ENCODE data around the gene ZNF140.

The ZNF140 gene

DNA sequence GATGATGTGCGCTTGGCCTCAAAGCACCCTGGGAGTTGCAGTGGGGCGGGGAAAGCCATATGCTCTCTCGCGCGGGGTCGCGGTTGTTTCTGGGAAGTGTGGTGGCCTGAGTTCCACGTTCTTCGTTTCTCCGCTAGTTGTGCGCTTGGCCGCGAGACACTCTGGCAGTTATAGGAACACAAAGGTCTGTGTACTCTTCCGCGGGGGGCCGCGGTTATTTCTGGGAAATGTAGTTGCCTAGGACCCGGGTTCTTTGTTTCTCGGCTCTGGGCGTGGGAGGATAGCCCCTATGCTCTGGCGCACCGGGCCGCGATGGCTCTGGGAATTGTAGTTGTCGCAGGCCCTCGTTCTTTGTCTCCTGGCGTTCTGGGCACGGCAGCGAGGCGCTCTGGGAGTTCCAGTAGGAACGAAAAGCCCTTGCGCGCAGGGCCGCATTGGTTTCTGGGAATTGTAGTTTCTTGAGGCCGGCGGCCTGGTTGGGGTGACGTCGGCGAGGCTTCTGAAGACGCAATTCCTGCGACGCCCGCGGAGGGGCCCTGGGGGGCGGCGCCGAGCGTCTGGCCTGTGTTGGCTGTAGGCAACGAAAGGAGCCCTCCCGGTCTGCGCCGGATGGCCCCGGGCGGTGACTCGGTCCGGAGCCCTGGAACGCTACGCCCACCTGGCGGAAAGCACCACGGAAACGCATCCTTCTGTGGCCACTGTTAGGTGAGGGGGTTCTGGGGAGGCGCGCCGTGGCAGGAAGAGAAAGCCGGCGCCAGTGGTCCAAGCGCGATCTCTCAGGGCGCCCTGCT lies at the start of gene ZNF140:
ZNF140 (plus strand) TSS at position 556 of the 791 bp plus-strand sequence. CDS start 398 bp downstream, outside the sequence.
- peak within 1 kb of the TSS; percentile 90 for H3K27ac ChIP-seq
- TF ChIP-seq, protein P1, sequence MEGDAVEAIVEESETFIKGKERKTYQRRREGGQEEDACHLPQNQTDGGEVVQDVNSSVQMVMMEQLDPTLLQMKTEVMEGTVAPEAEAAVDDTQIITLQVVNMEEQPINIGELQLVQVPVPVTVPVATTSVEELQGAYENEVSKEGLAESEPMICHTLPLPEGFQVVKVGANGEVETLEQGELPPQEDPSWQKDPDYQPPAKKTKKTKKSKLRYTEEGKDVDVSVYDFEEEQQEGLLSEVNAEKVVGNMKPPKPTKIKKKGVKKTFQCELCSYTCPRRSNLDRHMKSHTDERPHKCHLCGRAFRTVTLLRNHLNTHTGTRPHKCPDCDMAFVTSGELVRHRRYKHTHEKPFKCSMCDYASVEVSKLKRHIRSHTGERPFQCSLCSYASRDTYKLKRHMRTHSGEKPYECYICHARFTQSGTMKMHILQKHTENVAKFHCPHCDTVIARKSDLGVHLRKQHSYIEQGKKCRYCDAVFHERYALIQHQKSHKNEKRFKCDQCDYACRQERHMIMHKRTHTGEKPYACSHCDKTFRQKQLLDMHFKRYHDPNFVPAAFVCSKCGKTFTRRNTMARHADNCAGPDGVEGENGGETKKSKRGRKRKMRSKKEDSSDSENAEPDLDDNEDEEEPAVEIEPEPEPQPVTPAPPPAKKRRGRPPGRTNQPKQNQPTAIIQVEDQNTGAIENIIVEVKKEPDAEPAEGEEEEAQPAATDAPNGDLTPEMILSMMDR (conservative IDR thresholded peaks at IDR 0.05), result 0 out of 2 replicates have a peak, but pooled peaks have one; percentile 23

DNA sequence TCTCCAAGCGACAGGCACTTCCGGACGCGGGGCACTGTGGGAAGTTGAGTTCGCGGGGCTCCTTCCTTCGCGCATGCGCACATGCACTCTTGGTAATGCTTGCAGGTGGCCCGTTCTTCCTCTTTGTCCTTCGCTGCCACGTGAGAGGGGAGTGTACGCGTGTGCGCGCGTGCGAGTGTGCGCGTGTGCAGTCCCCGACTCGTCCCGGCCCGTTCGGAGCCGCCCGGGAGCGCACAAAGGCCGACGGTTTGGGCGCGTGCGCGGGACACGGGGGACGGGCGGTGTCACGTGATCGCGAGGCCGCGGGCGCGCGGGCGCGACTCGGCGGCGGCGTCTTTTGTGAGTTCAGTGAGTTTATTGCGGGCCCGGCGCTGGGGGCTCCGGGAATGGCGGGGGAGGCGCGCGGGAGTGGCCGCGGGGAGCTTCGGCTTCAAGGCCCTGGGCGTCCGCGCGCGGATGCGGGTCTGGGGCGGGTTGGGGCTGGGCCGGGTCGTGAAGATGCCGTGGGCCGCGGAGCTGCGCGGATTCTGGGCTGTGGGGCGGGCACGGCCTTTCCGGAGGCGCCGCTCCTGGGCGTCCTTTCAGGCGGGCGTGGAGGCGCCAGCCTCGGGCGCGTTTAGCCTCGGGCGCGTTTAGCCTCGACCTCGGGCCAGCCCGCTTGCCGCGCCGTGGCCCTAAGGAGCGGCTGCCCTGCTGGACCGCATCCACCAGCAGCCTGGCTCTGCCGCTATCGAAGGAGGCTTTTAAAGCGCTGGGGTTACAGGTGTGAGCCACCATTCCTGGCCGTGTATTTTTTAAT lies 43.3 kb upstream of the ZNF140 start, which contains the start of gene ZNF84:
ZNF84 (plus strand) TSS at position 303 of the 799 bp plus-strand sequence. CDS start 3,959 bp downstream, outside the sequence.
- TF ChIP-seq, protein P1 (conservative IDR thresholded peaks at IDR 0.05), result no peak
- H3K27ac ChIP-seq, result peak within 1 kb of the TSS; percentile 95

DNA sequence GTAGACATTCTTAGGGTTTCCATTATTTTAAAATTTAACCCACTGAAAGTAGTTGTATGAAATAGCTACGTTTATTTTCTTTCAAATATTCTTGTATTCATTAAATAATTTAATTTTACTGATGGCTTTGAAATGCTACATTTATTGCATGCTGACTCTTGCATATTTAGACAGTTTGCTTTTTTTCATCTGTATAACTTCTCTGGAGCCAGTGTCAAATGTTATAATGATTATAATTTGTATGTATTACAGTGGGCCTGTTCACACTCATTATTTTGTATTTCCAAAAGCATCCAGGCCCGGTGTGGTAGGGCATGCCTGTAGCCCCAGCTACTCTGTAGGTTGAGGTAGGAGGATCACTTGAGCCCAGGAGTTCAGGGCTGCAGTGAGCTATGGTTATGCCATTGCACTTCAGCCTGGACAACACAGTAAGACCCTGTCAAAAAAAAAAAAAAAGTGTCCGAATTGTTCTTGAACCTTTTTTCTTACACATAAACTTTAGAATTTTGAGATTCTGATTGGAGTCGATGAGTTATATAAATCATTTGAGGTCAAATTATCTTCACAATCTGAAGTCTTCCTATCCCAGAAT lies 42.5 kb upstream of the ZNF140 start:
- TF ChIP-seq, protein P1 (conservative IDR thresholded peaks at IDR 0.05), result no peak
- peak overlapping the region; percentile 95 for H3K27ac ChIP-seq

DNA sequence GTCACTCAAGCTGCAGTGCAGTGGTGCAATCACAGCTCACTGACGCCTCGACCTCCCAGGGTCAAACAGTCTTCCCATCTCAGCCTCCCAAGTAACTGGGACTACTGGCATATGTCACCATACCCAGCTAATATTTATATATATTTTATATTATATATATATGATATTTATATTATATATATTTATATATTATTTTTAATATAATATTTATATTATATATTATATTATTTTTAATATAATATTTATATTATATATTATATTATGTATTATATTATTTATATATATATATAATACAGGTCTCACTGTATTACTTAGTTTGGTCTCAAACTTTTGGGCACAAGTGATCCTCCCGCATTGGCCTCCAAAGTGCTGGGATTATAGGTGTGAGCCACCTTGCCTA lies 34.0 kb upstream of the ZNF140 start:
- H3K27ac ChIP-seq, result no peak overlapping the region

DNA sequence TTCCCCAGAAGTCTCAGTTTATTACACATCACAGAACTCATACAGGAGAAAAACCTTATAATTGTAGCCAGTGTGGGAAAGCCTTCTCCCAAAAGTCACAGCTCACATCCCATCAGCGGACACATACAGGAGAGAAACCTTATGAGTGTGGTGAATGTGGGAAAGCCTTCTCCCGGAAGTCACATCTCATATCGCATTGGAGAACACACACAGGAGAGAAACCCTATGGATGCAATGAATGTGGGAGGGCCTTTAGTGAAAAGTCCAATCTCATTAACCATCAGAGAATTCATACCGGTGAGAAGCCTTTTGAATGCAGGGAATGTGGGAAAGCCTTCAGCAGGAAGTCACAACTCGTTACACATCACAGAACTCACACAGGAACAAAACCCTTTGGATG lies 23.3 kb upstream of the ZNF140 start:
- TF ChIP-seq, protein P1 (conservative IDR thresholded peaks at IDR 0.05), result no peak
- no peak overlapping the region for H3K27ac ChIP-seq

More for the DNA sequence above, 34.0 kb upstream of the ZNF140 start:
- TF ChIP-seq, protein P1 (conservative IDR thresholded peaks at IDR 0.05), result no peak

- TF ChIP-seq, protein P1 (conservative IDR thresholded peaks at IDR 0.05), result no peak
- H3K27ac ChIP-seq, result no peak overlapping the region
These were observed 22.3 kb upstream of the ZNF140 start for GRCh38 chr12:133058203-133059113.

Measured in VCaP (cell line).